ENCODE results near the gene DHCR7.

DNA sequence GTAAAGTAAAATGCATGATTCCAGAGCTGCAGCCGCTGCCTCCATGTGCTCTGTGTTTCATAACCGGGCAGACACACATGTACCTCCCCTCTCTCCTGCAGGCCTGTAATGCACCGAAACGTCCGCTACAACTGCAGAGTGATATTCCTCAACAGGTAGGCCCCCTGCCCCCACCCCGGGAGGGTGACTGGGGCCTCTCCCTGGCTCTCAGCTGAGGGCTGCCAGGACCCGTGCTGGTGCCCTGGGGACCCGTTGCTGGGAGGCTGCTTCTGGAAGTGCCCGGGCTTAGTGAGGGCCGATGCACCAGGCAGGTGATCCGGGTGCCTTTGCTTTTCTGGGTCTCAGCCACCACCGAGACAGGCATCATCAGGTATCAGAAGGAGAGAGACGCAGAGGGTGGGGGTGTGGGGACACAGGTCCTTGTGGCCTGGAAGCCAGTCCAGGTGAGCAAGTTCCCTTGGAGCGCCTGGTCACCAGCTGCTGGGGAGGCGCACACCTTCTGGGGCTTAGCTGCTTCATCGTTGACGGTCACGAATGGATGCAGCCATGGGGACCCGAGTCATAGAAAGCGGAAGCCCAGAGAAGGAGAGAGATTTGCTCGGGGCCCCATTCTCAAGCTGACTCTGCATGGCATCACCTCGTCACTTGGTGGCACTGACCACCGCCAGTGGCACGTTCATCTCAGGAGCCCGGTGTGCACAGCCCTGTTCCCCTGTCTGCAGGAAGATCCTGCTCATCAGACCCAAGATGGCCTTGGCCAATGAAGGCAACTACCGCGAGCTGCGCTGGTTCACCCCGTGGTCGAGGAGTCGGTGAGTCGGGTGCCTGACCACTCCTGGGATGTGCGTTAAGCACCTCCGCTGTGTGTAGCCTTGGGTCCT, 15.4 kb upstream of the DHCR7 start:
- TF ChIP-seq, protein P1, sequence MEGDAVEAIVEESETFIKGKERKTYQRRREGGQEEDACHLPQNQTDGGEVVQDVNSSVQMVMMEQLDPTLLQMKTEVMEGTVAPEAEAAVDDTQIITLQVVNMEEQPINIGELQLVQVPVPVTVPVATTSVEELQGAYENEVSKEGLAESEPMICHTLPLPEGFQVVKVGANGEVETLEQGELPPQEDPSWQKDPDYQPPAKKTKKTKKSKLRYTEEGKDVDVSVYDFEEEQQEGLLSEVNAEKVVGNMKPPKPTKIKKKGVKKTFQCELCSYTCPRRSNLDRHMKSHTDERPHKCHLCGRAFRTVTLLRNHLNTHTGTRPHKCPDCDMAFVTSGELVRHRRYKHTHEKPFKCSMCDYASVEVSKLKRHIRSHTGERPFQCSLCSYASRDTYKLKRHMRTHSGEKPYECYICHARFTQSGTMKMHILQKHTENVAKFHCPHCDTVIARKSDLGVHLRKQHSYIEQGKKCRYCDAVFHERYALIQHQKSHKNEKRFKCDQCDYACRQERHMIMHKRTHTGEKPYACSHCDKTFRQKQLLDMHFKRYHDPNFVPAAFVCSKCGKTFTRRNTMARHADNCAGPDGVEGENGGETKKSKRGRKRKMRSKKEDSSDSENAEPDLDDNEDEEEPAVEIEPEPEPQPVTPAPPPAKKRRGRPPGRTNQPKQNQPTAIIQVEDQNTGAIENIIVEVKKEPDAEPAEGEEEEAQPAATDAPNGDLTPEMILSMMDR (IDR thresholded peaks at IDR 0.05), result no peak
- no peak for TF ChIP-seq POLR2A (IDR thresholded peaks at IDR 0.05)

All from uterus (tissue), 2 donors.